Smooth muscle cell (in vitro differentiated cells): ENCODE results near the gene NAP1L4. TPM values are rescaled to one million over a fixed set of nuclear protein-coding genes. Genes with fewer than 3 reads are reported as not detected.

Experiments used
- DNase-seq: peaks from one replicate; lab custom pipeline; 2025; ENCODE audit not compliant: unreplicated experiment; lab: John Stamatoyannopoulos, UW
- H2AFZ ChIP-seq: fragments of 200-600 bp; sonication (generic); 2 replicates; pipeline ENCODE4 v1.6.0; 2016; ENCODE audit warnings: antibody characterized with exemption, low read depth, mild to moderate bottlenecking
- H3F3A ChIP-seq: fragments of 200-600 bp; sonication (generic); 2 replicates; pipeline ENCODE4 v1.6.0; 2017; ENCODE audit warnings: antibody characterized with exemption, low read depth
- H3K27ac ChIP-seq: fragments of 200-600 bp; sonication (generic); 2 replicates; pipeline ENCODE4 v1.5.1; 2016; ENCODE audit warnings: low read depth, mild to moderate bottlenecking
- H3K27me3 ChIP-seq: fragments of 200-600 bp; sonication (generic); 2 replicates; pipeline ENCODE4 v1.6.1; 2016; ENCODE audit warnings: low read depth, mild to moderate bottlenecking
- H3K36me3 ChIP-seq: fragments of 200-600 bp; sonication (generic); 2 replicates; pipeline ENCODE4 v1.5.1; 2016; ENCODE audit warnings: low read depth
- H3K4me1 ChIP-seq: fragments of 200-600 bp; sonication (generic); 2 replicates; pipeline ENCODE4 v1.5.1; 2016; ENCODE audit warnings: low read depth
- H3K4me2 ChIP-seq: fragments of 200-600 bp; sonication (generic); 2 replicates; pipeline ENCODE4 v1.6.0; 2016; ENCODE audit warnings: mild to moderate bottlenecking
- H3K4me3 ChIP-seq: fragments of 200-600 bp; sonication (generic); 2 replicates; pipeline ENCODE4 v1.5.1; 2016; ENCODE audit warnings: mild to moderate bottlenecking
- H3K79me2 ChIP-seq: fragments of 200-600 bp; sonication (generic); 2 replicates; pipeline ENCODE4 v1.6.0; 2016; ENCODE audit warnings: low read depth, mild to moderate bottlenecking
- H3K9ac ChIP-seq: fragments of 200-600 bp; sonication (generic); 2 replicates; pipeline ENCODE4 v1.6.0; 2016; ENCODE audit warnings: low read depth
- H3K9me3 ChIP-seq: fragments of 200-600 bp; sonication (generic); replicated peaks from 2 replicates; pipeline ENCODE4 v1.5.1; 2016; ENCODE audit warnings: low read depth
- H4K20me1 ChIP-seq: fragments of 200-600 bp; sonication (generic); 2 replicates; pipeline ENCODE4 v1.6.0; 2016; ENCODE audit warnings: low read depth
- WGBS: methylation state at CpG from one replicate; pipeline ENCODE4 v1.1.7; 2016; ENCODE audit warnings: low lambda C conversion rate; 5-methylcytosine and 5-hydroxymethylcytosine counted together
- polyA plus RNA-seq: library from polyadenylated mRNA; unstranded; fragments of >200 nt; fragmentation: Nextera tagmentation; extraction: Ambion mirVana; gene quantifications from 2 replicates; pipeline ENCODE4 v1.2.1, GENCODE V29; 2016
- total RNA-seq: library from RNA; depleted of rRNA; stranded (reverse); fragments of >200 nt; gene quantifications from 2 replicates; pipeline ENCODE4 v1.2.3, GENCODE V29; 2014
- TF ChIP-seq, protein P1 (sequence below): fragments of 200-600 bp; sonication (generic); IDR thresholded peaks from 2 replicates; pipeline ENCODE4 v1.5.1; 2017; ENCODE audit warnings: borderline replicate concordance, mild to moderate bottlenecking, antibody characterized with exemption; ENCODE audit not compliant: insufficient read depth, poor library complexity, severe bottlenecking

The NAP1L4 gene
- total and polyA plus RNA-seq, 2 experiments from 2014 or later = 63.1 to 95.0 TPM

DNA sequence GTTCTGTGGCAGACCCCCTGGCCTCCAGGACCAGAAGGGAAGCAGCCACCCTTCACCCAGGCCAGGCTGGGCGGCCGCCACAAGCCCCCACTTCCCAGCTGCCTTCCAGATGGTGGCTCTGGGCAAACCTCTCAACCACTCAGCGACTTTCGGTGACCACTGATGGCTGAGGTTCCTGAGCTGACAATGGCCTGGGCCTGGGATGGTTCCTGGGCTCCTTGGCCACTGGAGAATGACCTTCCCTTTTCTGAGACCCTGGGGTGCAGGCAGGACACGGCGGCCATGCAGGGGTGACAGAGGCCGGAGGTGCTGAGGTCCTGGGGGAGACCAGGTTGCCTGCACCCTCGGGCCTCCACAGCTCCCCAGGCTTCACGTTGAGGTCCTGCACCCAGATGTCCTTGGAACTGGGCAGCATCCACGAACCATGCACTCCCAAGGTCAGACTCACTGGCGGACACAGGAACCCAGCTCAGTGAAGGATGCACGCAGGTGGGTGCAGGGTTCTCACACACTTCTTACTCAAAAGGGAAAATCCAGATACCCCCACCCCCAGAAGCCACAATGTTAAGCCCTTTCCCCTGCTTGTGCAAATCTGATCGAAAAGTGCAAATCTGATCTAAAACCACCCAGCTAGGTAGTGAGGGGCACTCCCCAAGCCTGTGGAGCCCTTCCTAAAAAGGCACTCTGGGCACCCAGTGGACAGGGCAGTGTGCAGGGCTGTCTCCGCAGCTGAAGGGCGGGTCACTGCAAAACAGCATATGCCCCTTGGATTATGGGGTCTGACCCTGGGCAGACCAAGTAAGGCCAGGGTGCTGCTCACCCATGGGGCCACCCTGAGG lies 49.0 kb downstream of the NAP1L4 start:
- WGBS = 92% methylated on average over 15 of the region's 15 CpGs
- TF ChIP-seq, protein P1, sequence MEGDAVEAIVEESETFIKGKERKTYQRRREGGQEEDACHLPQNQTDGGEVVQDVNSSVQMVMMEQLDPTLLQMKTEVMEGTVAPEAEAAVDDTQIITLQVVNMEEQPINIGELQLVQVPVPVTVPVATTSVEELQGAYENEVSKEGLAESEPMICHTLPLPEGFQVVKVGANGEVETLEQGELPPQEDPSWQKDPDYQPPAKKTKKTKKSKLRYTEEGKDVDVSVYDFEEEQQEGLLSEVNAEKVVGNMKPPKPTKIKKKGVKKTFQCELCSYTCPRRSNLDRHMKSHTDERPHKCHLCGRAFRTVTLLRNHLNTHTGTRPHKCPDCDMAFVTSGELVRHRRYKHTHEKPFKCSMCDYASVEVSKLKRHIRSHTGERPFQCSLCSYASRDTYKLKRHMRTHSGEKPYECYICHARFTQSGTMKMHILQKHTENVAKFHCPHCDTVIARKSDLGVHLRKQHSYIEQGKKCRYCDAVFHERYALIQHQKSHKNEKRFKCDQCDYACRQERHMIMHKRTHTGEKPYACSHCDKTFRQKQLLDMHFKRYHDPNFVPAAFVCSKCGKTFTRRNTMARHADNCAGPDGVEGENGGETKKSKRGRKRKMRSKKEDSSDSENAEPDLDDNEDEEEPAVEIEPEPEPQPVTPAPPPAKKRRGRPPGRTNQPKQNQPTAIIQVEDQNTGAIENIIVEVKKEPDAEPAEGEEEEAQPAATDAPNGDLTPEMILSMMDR = no peak
- H3K9ac ChIP-seq = no peak overlapping the region
- peaks cover 18% of the 10 kb centered on the region for H3F3A ChIP-seq
- H3K27me3 ChIP-seq = no peaks in the 10 kb centered on the region
- H3K27ac ChIP-seq = no peak overlapping the region
- H3K4me2 ChIP-seq = no peak overlapping the region
- peaks cover 16% of the 10 kb centered on the region for H3K4me1 ChIP-seq
- no peak overlapping the region for H2AFZ ChIP-seq
- peaks cover 41% of the 10 kb centered on the region for H4K20me1 ChIP-seq
- no peaks in the 10 kb centered on the region for H3K9me3 ChIP-seq
- no peak for DNase-seq
- no peaks in the 10 kb centered on the region for H3K79me2 ChIP-seq
- no peaks in the 10 kb centered on the region for H3K36me3 ChIP-seq
- H3K4me3 ChIP-seq = no peak overlapping the region

GRCh38 chr11:2942447-2942846 lies 49.7 kb downstream of the NAP1L4 start:
- Histone ChIP-seq H3K79me2 (no peaks in the 10 kb centered on the region), H3K9me3 (no peaks in the 10 kb centered on the region), H3K9ac (no peak overlapping the region), H3K36me3 (no peaks in the 10 kb centered on the region), H3K27ac (no peak overlapping the region), H3K4me3 (no peak overlapping the region), H4K20me1 (peaks cover 41% of the 10 kb centered on the region), H2AFZ (no peak overlapping the region), H3K4me1 (peaks cover 16% of the 10 kb centered on the region), H3K27me3 (no peaks in the 10 kb centered on the region), H3K4me2 (no peak overlapping the region), H3F3A (peaks cover 18% of the 10 kb centered on the region)
- TF ChIP-seq, protein P1 = no peak
- no peak for DNase-seq
- 93% methylated on average over 9 of the region's 13 CpGs for WGBS

GRCh38 chr11:2940921-2941821 lies 51.0 kb downstream of the NAP1L4 start:
- H4K20me1 ChIP-seq = peaks cover 30% of the 10 kb centered on the region
- 71% methylated on average over 10 of the region's 10 CpGs for WGBS
- peaks cover 11% of the 10 kb centered on the region for H3K4me1 ChIP-seq
- no peak overlapping the region for H2AFZ ChIP-seq
- H3K4me3 ChIP-seq = no peak overlapping the region
- H3K79me2 ChIP-seq = no peaks in the 10 kb centered on the region
- no peaks in the 10 kb centered on the region for H3K27me3 ChIP-seq
- TF ChIP-seq, protein P1 = no peak
- DNase-seq = no peak
- H3K36me3 ChIP-seq = no peaks in the 10 kb centered on the region
- H3K9me3 ChIP-seq = no peaks in the 10 kb centered on the region
- no peak overlapping the region for H3K27ac ChIP-seq
- no peak overlapping the region for H3K9ac ChIP-seq
- H3F3A ChIP-seq = peaks cover 12% of the 10 kb centered on the region
- H3K4me2 ChIP-seq = no peak overlapping the region
